GM21723 (cell line): ENCODE data around the gene CCDC136.

Source experiments
- ATAC-seq: cut with Tn5 transposase; IDR thresholded peaks from one replicate; pipeline ENCODE4 v1.9.1; 2021; ENCODE audit warnings: mild to moderate bottlenecking, moderate library complexity; ENCODE audit not compliant: unreplicated experiment

The CCDC136 gene

GRCh38 chr7:128775744-128776474 lies 15.9 kb upstream of the CCDC136 start, which contains the start of gene OPN1SW:
Gene OPN1SW, minus strand, starts transcription at chr7:128775794. Its CDS starts 13 bp downstream, at chr7:128775781.
- ATAC-seq = no peak

- no peak for ATAC-seq
These were observed 14.3 kb upstream of the CCDC136 start for GRCh38 chr7:128777156-128778123.

GRCh38 chr7:128778946-128779345 lies 12.8 kb upstream of the CCDC136 start:
- no peak for ATAC-seq

- ATAC-seq = no peak
These were observed 10.6 kb upstream of the CCDC136 start for GRCh38 chr7:128781126-128781525.

GRCh38 chr7:128781851-128782250 lies 9.9 kb upstream of the CCDC136 start:
- no peak for ATAC-seq

- no peak for ATAC-seq
These were observed 8.5 kb upstream of the CCDC136 start for GRCh38 chr7:128783143-128783861.

- no peak for ATAC-seq
These were observed 6.0 kb upstream of the CCDC136 start for GRCh38 chr7:128785738-128786137.

GRCh38 chr7:128788446-128789412 lies 3.0 kb upstream of the CCDC136 start:
- ATAC-seq = no peak

GRCh38 chr7:128790315-128791041 lies 1.3 kb upstream of the CCDC136 start:
- ATAC-seq = no peak

GRCh38 chr7:128791972-128792327 lies 182 bp downstream of the CCDC136 start:
- no peak for ATAC-seq

- no peak for ATAC-seq
These were observed 858 bp downstream of the CCDC136 start for GRCh38 chr7:128792471-128793180.

GRCh38 chr7:128793181-128793547 lies 1.4 kb downstream of the CCDC136 start:
- ATAC-seq = no peak

GRCh38 chr7:128794020-128794419 lies 2.3 kb downstream of the CCDC136 start:
- ATAC-seq = no peak

- ATAC-seq = no peak
These were observed 2.7 kb downstream of the CCDC136 start for GRCh38 chr7:128794436-128794835.

- no peak for ATAC-seq
These were observed 3.4 kb downstream of the CCDC136 start for GRCh38 chr7:128795129-128795528.

GRCh38 chr7:128796327-128796726 lies 4.6 kb downstream of the CCDC136 start:
- ATAC-seq = no peak

- no peak for ATAC-seq
These were observed 7.7 kb downstream of the CCDC136 start for GRCh38 chr7:128799451-128799850.

- no peak for ATAC-seq
These were observed 8.8 kb downstream of the CCDC136 start for GRCh38 chr7:128800567-128800966.

- no peak for ATAC-seq
These were observed 9.2 kb downstream of the CCDC136 start for GRCh38 chr7:128801003-128801402.
